GM12878 (cell line): ENCODE results near the gene TNIP3. TPM values are rescaled to one million over a fixed set of nuclear protein-coding genes. Genes with fewer than 3 reads are reported as not detected.

Experiments used
- BCL11A ChIP-seq: IDR thresholded peaks from 2 replicates; pipeline ENCODE4 v1.6.1; 2011; ENCODE audit warnings: low read depth, low read length
- EGR1 ChIP-seq, 2 experiments: IDR thresholded peaks; 1 replicate in 1 of 2; 2 replicates in 1 of 2; pipeline ENCODE4 v1.6.1; 2011 to 2012; ENCODE audit warnings: low read depth in 2 of 2, low read length in 2 of 2, borderline replicate concordance in 1 of 2, mild to moderate bottlenecking in 1 of 2, moderate library complexity in 1 of 2
- ESRRA ChIP-seq: IDR thresholded peaks from 2 replicates; pipeline ENCODE4 v1.6.1; 2012; ENCODE audit warnings: mild to moderate bottlenecking, low read length, improper control_type of control experiment
- IKZF1 ChIP-seq: fragments of 450-650 bp; conservative IDR thresholded peaks from 2 replicates; pipeline ENCODE4 v1.6.1; 2017; ENCODE audit warnings: antibody characterized with exemption, mild to moderate bottlenecking
- IKZF2 ChIP-seq, 2 experiments: fragments of 450-650 bp; IDR thresholded peaks; 2 replicates each; pipeline ENCODE4 v1.6.1; 2017; ENCODE audit warnings: mild to moderate bottlenecking in 2 of 2, moderate library complexity in 2 of 2
- KLF5 ChIP-seq: fragments of 450-650 bp; IDR thresholded peaks from 2 replicates; pipeline ENCODE4 v1.6.1; 2014; ENCODE audit warnings: mild to moderate bottlenecking; ENCODE audit not compliant: partially characterized antibody
- MEF2A ChIP-seq: IDR thresholded peaks from 2 replicates; pipeline ENCODE4 v1.6.1; 2011; ENCODE audit warnings: low read depth, mild to moderate bottlenecking, low read length, moderate library complexity; ENCODE audit not compliant: insufficient read depth
- MTA2 ChIP-seq: fragments of 450-650 bp; IDR thresholded peaks from 2 replicates; pipeline ENCODE4 v1.6.1; 2016; ENCODE audit warnings: low read depth, mild to moderate bottlenecking, moderate library complexity
- MTA3 ChIP-seq: IDR thresholded peaks from 2 replicates; pipeline ENCODE4 v1.6.1; 2012; ENCODE audit warnings: low read length, inconsistent platforms, borderline replicate concordance
- MXI1 ChIP-seq: fragments of 150-350 bp; IDR thresholded peaks from 2 replicates; pipeline ENCODE4 v1.6.1; 2011; ENCODE audit warnings: low read depth, mild to moderate bottlenecking, inconsistent platforms, low read length, improper control_type of control experiment
- NFYA ChIP-seq: IDR thresholded peaks from 2 replicates; pipeline ENCODE4 v1.6.1; 2011; ENCODE audit warnings: low read depth, mild to moderate bottlenecking, low read length, improper control_type of control experiment, borderline replicate concordance
- POU2F2 ChIP-seq: IDR thresholded peaks from 3 replicates; pipeline ENCODE4 v1.6.1; 2011; ENCODE audit warnings: low read depth, mild to moderate bottlenecking, low read length, borderline replicate concordance
- RAD51 ChIP-seq: fragments of 450-650 bp; IDR thresholded peaks from 2 replicates; pipeline ENCODE4 v1.6.1; 2016; ENCODE audit warnings: moderate library complexity, mild to moderate bottlenecking, inconsistent platforms
- RB1 ChIP-seq: fragments of 450-650 bp; formaldehyde crosslinking; IDR thresholded peaks from 2 replicates; pipeline ENCODE4 v1.6.1; 2017; ENCODE audit warnings: mild to moderate bottlenecking, borderline replicate concordance
- RUNX3 ChIP-seq: IDR thresholded peaks from 2 replicates; pipeline ENCODE4 v1.6.1; 2012; ENCODE audit warnings: low read length, inconsistent platforms
- SIN3A ChIP-seq: IDR thresholded peaks from 2 replicates; pipeline ENCODE4 v1.6.1; 2012; ENCODE audit warnings: low read depth, low read length, improper control_type of control experiment
- SIX5 ChIP-seq: IDR thresholded peaks from 2 replicates; pipeline ENCODE4 v1.6.1; 2011; ENCODE audit warnings: mild to moderate bottlenecking, low read depth, low read length, moderate library complexity; ENCODE audit not compliant: severe bottlenecking
- SMARCA5 ChIP-seq: fragments of 450-650 bp; IDR thresholded peaks from 2 replicates; pipeline ENCODE4 v1.6.1; 2017; ENCODE audit warnings: mild to moderate bottlenecking
- SREBF1 ChIP-seq: IDR thresholded peaks from 2 replicates; pipeline ENCODE4 v1.6.1; 2012; ENCODE audit warnings: mild to moderate bottlenecking, low read length
- ZNF622 ChIP-seq: fragments of 450-650 bp; IDR thresholded peaks from 2 replicates; pipeline ENCODE4 v1.6.1; 2017; ENCODE audit warnings: mild to moderate bottlenecking, inconsistent platforms
- polyA plus RNA-seq, 11 experiments: library from polyadenylated mRNA; depleted of rRNA in 4 of 11; unstranded in 6 of 11; stranded (reverse) in 5 of 11; fragments of >200 nt; fragmentation: Nextera tagmentation in 4 of 11; fragmentation: Illumina TruSeq in 1 of 11; extraction: Ambion mirVana in 4 of 11; extraction: Trizol in 1 of 11; gene quantifications; 1 replicate in 1 of 11; 2 replicates in 10 of 11; pipeline versions ENCODE4 v1.2.1 to v1.2.3, GENCODE V29; 2011 to 2016; ENCODE audit warnings: inconsistent platforms in 2 of 11, missing spikeins in 2 of 11, low read depth in 1 of 11
- total RNA-seq, 4 experiments: library from RNA; depleted of rRNA in 3 of 4; stranded (reverse); fragments of >200 nt in 3 of 4; fragmentation: Illumina TruSeq in 1 of 4; extraction: Trizol in 1 of 4; gene quantifications; 2 replicates each; pipeline versions ENCODE4 v1.2.1 to v1.2.3, GENCODE V29; 2013 to 2021
- TF ChIP-seq, protein P1 (sequence below): fragments of 450-650 bp; IDR thresholded peaks from 2 replicates; pipeline ENCODE4 v1.6.1; 2017; ENCODE audit warnings: mild to moderate bottlenecking, moderate library complexity
- TF ChIP-seq, protein P2 (sequence below): IDR thresholded peaks from 2 replicates; pipeline ENCODE4 v1.6.1; 2011; ENCODE audit warnings: borderline replicate concordance, low read depth, mild to moderate bottlenecking, moderate library complexity, mixed read lengths, low read length; ENCODE audit not compliant: insufficient read depth; ENCODE audit errors: extremely low read length
- TF ChIP-seq, protein P3 (sequence below): IDR thresholded peaks from 2 replicates; pipeline ENCODE4 v1.6.1; 2011; ENCODE audit warnings: low read depth, low read length, improper control_type of control experiment, borderline replicate concordance

TNIP3 gene
- total and polyA plus RNA-seq, 10 of the 15 experiments (the other 5 are each of a cell fraction or from before 2014, with no cell fraction given), result 0.21 to 1.4 (median 0.67) TPM

DNA sequence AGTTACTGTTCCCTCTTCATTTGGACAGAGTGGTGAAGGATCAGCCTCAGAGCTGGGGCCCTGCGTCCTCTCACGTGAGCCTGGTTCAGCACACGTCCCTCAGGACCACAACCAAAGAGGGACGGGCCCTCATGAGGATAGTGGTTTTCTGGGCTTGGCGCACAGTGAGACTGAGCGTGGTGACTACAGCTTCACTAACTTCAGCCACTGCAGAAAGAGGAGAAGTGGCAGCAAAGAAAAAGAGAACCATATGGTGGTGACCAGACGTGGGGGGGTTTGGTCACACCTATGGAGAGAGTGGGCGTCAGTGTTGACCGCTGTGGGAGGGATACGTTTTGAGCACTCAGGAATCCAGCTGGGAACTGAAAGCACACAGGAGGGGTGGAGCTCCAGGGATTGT is 21.8 kb upstream of the TNIP3 start (continued):
- TF ChIP-seq NFYA (no peak), RUNX3 (peak; percentile 77), MXI1 (no peak), POU2F2 (no peak), MTA3 (no peak), SIN3A (no peak), SREBF1 (no peak), SIX5 (no peak), KLF5 (no peak), RAD51 (no peak), SMARCA5 (no peak), EGR1 (IDR thresholded peaks at IDR 0.05; ENCODE audit: borderline replicate concordance in 1 of 2, low read depth in 2 of 2, low read length in 2 of 2) (no peak), RB1 (no peak), IKZF2 (IDR thresholded peaks at IDR 0.05) (peak; percentile 62 to 69; a peak in 2 of 4 replicates), IKZF1 (peak; percentile 68), ZNF622 (no peak), MTA2 (peak; percentile 68; the same call in 1 of the 2 replicates), MEF2A (0 out of 2 replicates have a peak, but pooled peaks have one; percentile 26), ESRRA (no peak), BCL11A (no peak)
- TF ChIP-seq, protein P1, sequence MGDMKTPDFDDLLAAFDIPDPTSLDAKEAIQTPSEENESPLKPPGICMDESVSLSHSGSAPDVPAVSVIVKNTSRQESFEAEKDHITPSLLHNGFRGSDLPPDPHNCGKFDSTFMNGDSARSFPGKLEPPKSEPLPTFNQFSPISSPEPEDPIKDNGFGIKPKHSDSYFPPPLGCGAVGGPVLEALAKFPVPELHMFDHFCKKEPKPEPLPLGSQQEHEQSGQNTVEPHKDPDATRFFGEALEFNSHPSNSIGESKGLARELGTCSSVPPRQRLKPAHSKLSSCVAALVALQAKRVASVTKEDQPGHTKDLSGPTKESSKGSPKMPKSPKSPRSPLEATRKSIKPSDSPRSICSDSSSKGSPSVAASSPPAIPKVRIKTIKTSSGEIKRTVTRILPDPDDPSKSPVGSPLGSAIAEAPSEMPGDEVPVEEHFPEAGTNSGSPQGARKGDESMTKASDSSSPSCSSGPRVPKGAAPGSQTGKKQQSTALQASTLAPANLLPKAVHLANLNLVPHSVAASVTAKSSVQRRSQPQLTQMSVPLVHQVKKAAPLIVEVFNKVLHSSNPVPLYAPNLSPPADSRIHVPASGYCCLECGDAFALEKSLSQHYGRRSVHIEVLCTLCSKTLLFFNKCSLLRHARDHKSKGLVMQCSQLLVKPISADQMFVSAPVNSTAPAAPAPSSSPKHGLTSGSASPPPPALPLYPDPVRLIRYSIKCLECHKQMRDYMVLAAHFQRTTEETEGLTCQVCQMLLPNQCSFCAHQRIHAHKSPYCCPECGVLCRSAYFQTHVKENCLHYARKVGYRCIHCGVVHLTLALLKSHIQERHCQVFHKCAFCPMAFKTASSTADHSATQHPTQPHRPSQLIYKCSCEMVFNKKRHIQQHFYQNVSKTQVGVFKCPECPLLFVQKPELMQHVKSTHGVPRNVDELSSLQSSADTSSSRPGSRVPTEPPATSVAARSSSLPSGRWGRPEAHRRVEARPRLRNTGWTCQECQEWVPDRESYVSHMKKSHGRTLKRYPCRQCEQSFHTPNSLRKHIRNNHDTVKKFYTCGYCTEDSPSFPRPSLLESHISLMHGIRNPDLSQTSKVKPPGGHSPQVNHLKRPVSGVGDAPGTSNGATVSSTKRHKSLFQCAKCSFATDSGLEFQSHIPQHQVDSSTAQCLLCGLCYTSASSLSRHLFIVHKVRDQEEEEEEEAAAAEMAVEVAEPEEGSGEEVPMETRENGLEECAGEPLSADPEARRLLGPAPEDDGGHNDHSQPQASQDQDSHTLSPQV, result no peak
- TF ChIP-seq, protein P2, sequence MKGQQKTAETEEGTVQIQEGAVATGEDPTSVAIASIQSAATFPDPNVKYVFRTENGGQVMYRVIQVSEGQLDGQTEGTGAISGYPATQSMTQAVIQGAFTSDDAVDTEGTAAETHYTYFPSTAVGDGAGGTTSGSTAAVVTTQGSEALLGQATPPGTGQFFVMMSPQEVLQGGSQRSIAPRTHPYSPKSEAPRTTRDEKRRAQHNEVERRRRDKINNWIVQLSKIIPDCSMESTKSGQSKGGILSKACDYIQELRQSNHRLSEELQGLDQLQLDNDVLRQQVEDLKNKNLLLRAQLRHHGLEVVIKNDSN, result no peak
- TF ChIP-seq, protein P3, sequence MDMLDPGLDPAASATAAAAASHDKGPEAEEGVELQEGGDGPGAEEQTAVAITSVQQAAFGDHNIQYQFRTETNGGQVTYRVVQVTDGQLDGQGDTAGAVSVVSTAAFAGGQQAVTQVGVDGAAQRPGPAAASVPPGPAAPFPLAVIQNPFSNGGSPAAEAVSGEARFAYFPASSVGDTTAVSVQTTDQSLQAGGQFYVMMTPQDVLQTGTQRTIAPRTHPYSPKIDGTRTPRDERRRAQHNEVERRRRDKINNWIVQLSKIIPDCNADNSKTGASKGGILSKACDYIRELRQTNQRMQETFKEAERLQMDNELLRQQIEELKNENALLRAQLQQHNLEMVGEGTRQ, result no peak
